BE2C (cell line): ENCODE measurements around the gene ABI3BP.

Experiments
- DNase-seq: peaks from one replicate; pipeline ENCODE4 v3.0.0-alpha.2; 2020
- H3K27me3 ChIP-seq: fragments of 250-450 bp; sonication (Bioruptor Pico); 2 replicates; pipeline ENCODE4 v1.5.1; 2020; ENCODE audit warnings: mild to moderate bottlenecking
- H3K36me3 ChIP-seq: fragments of 250-450 bp; sonication (Bioruptor Pico); 2 replicates; pipeline ENCODE4 v1.5.1; 2020; ENCODE audit warnings: mild to moderate bottlenecking
- H3K4me1 ChIP-seq: fragments of 250-450 bp; sonication (Bioruptor Pico); 2 replicates; pipeline ENCODE4 v1.5.1; 2020
- H3K4me3 ChIP-seq: 2 replicates; pipeline ENCODE4 v1.5.1; 2011; ENCODE audit warnings: low read depth, low read length
- H3K9me3 ChIP-seq: fragments of 250-450 bp; sonication (Bioruptor Pico); 2 replicates; pipeline ENCODE4 v1.5.1; 2020
- TF ChIP-seq, protein P1 (sequence below): IDR thresholded peaks from 2 replicates; pipeline ENCODE4 v1.5.1; 2012; ENCODE audit warnings: mild to moderate bottlenecking, low read depth, low read length

Gene ABI3BP

DNA sequence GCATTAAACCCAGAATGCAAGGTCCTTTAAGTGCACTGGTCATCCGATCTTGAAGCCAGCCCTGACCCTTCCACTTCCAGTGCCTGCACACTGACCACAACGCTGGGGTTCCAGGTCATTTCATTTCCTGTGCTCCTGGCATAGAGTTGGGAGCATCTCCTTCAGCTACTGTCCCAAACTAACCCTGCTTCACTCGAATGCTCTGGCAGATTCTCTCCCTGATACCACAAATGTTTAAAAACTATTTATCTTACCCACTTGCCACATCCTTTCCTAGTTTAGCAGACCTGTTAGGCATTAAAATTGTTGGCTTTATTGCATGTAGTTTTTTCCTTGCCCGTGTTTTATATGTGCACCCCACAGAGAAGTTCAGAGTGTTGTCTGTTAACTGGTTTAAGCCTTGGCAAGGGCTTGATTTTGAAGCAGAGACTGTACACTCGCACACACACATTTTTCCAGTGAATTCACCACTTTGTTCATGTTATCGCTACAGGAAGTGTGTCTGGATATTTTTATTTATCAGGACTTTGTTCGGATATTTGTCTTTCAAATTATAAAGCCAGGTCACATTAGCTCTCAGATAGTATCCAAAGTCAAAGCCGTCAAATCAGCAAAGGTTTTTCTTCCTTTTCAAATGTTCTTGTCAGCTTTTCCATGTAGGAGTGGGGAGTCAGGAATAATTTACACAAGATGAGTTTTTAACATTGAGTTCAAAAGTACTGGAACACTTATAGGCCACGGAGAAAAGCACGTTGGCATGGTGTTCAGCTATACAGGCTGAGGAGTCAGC, 77.3 kb downstream of the ABI3BP start:
- TF ChIP-seq, protein P1, sequence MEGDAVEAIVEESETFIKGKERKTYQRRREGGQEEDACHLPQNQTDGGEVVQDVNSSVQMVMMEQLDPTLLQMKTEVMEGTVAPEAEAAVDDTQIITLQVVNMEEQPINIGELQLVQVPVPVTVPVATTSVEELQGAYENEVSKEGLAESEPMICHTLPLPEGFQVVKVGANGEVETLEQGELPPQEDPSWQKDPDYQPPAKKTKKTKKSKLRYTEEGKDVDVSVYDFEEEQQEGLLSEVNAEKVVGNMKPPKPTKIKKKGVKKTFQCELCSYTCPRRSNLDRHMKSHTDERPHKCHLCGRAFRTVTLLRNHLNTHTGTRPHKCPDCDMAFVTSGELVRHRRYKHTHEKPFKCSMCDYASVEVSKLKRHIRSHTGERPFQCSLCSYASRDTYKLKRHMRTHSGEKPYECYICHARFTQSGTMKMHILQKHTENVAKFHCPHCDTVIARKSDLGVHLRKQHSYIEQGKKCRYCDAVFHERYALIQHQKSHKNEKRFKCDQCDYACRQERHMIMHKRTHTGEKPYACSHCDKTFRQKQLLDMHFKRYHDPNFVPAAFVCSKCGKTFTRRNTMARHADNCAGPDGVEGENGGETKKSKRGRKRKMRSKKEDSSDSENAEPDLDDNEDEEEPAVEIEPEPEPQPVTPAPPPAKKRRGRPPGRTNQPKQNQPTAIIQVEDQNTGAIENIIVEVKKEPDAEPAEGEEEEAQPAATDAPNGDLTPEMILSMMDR = no peak
- Histone ChIP-seq H3K27me3 (no peaks in the 10 kb centered on the region), H3K4me1 (no peaks in the 10 kb centered on the region; the same call in 1 of the 2 replicates), H3K9me3 (no peaks in the 10 kb centered on the region), H3K4me3 (no peak overlapping the region), H3K36me3 (no peaks in the 10 kb centered on the region)
- no peak for DNase-seq

DNA sequence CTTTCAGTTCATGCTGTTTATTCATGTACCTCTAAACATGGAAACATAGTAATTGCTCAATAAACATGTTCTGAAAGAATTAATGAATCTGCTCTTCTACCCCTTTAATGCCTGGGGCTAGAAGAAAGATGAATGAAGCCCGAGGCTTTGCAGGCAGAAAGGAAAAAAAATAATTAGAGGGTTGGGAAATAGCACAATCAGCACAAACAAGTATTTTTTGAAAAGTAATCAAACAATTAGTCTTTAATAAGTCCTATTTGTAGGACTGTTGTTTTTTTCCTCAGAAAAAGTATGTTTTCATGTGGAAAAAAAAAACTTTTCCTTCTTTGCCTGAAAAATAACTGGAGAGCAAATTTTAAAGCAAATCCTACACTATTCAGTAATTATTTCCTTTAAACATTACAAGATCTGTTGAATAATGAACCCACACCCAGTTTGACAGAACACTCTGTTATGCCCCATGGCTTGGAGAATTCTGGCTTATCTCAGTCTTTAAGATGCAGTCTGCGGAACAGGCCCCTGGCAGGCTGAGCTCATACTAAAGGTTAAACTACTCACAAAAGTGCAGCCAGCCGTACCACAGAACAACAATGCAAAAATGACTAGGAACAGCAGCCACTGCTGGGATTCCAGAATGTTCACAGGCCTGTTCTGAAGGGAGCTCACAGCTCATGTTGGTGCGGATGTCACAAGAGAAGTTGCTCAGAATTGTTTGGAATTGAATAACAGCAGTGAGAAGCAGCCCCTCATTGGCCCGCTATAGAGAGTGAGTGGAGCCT, 79.2 kb downstream of the ABI3BP start:
- no peaks in the 10 kb centered on the region for H3K9me3 ChIP-seq
- TF ChIP-seq, protein P1 = no peak
- no peak for DNase-seq
- no peaks in the 10 kb centered on the region for H3K27me3 ChIP-seq
- H3K4me3 ChIP-seq = no peak overlapping the region
- H3K36me3 ChIP-seq = no peaks in the 10 kb centered on the region
- no peaks in the 10 kb centered on the region; the same call in 1 of the 2 replicates for H3K4me1 ChIP-seq

DNA sequence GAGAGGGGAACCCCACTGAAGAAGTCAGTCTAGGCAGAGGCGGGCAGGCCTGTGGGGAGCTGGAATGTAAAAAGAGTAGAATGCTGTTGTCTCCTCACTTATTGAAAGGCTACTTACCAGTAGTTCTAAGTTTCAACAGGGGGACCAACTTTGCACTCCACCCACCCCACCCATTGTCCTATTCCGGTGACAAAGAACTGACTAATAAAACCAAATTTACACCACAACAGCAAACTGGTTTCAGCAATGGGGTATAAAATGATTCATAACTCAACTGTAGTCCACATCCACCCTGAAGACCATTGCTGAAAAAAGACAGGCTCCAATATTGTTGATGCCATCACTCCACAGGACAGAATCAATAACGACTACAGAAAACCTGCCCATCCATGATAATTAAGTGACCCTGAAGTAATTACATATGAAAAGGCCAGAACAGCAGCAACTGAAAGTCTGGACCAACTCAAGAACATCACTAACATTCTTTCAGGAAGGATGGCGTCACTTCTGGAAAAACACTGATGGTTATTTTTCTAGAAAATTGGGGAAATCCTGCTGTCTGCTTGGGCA, 80.2 kb downstream of the ABI3BP start:
- H3K36me3 ChIP-seq = no peaks in the 10 kb centered on the region
- H3K4me1 ChIP-seq = no peaks in the 10 kb centered on the region; the same call in 1 of the 2 replicates
- H3K4me3 ChIP-seq = no peak overlapping the region
- no peaks in the 10 kb centered on the region for H3K27me3 ChIP-seq
- no peaks in the 10 kb centered on the region for H3K9me3 ChIP-seq
- no peak for DNase-seq
- TF ChIP-seq, protein P1 = no peak

DNA sequence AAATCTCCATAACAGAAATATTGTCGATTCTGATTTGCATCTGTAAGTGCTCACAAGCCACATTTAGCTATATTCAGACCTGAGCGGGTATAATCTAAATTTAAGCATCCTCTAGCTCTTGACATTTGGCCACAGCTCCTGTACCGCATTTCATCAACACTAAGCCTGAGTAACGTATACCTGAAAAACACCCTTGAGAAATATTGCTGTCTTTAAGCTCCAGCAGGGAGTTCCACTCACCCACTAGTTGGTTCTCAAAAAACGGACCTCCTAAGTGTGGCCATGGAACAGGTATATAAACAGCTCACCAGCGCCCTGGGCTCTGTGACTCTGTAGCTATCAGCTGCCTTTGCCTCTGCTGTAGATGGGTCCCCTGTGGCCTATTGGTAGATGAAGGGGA, 80.7 kb downstream of the ABI3BP start:
- Histone ChIP-seq H3K9me3 (no peaks in the 10 kb centered on the region), H3K4me3 (no peak overlapping the region), H3K27me3 (no peaks in the 10 kb centered on the region), H3K36me3 (no peaks in the 10 kb centered on the region), H3K4me1 (no peaks in the 10 kb centered on the region; the same call in 1 of the 2 replicates)
- TF ChIP-seq, protein P1 = no peak
- no peak for DNase-seq

DNA sequence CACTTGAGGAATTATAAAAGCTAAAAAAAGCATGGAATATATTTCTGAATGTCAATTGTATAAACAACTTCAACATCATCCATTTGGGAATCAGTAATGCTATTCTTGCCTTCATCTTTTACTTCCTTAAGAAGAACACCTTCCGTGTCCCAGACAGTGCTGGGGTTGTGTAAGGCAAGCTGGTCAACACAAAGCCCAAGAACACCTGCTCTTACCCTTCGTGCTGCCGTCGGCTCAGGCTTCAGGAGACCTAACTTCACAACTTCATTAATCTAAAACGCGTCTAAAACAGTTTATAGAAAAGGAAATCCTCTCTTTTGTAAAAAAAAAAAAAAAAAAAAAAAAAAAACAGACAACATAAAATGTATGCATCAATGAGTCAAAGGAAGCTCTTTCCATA, 81.3 kb downstream of the ABI3BP start:
- Histone ChIP-seq H3K9me3 (no peaks in the 10 kb centered on the region), H3K27me3 (no peaks in the 10 kb centered on the region), H3K4me3 (no peak overlapping the region), H3K36me3 (no peaks in the 10 kb centered on the region), H3K4me1 (no peaks in the 10 kb centered on the region; the same call in 1 of the 2 replicates)
- TF ChIP-seq, protein P1 = no peak
- no peak for DNase-seq
